ENCODE results near the gene AKR7A3.

- TF ChIP-seq CTCF (IDR thresholded peaks at IDR 0.05 in 2 of 3, conservative IDR thresholded peaks at IDR 0.05 in 1 of 3; ENCODE audit: control insufficient read depth in 2 of 3, extremely low read depth in 1 of 3, insufficient read depth in 1 of 3, low read depth in 3 of 3, low read length in 3 of 3) (no peak), SKIL (IDR thresholded peaks at IDR 0.05; ENCODE audit: low read depth, poor library complexity, severe bottlenecking) (peak; percentile 44), POLR2AphosphoS5 (IDR thresholded peaks at IDR 0.05; ENCODE audit: low read length) (no peak), JUND (IDR thresholded peaks at IDR 0.05; ENCODE audit: low read depth, low read length) (no peak), EZH2 (IDR thresholded peaks at IDR 0.05; ENCODE audit: borderline replicate concordance, control insufficient read depth, low read depth, low read length) (no peak), BCL3 (IDR thresholded peaks at IDR 0.05; ENCODE audit: borderline replicate concordance, insufficient read depth, low read depth, low read length, poor library complexity, severe bottlenecking) (peak; percentile 50)
Measured at GRCh38 chr1:19315378-19316198, 27.0 kb upstream of the AKR7A3 start.

Data from GM12878 (cell line).